ENCODE measurements around the gene BOK. TPM values are rescaled to one million over a fixed set of nuclear protein-coding genes. Genes with fewer than 3 reads are reported as not detected.

The BOK gene
- polyA plus RNA-seq, 3 donors: 0.05 TPM; not detected in 2

- Mint-ChIP-seq H3K36me3 (peaks cover 68 to 95% of the 10 kb centered on the region in 2 donors), H3K27me3 (ENCODE audit: low read depth in 3 of 3) (peaks cover 0 to 2% (median 1%) of the 10 kb centered on the region in 3 donors), H3K4me3 (no peak overlapping the region), H3K27ac (no peak overlapping the region), H3K9me3 (peaks cover 0 to 1% (median 0%) of the 10 kb centered on the region in 7 donors), H3K4me1 (no peaks in the 10 kb centered on the region)
- Histone ChIP-seq H3K4me2 (replicated peaks; ENCODE audit: extremely low read depth, low read length, poor library complexity, severe bottlenecking) (no peak overlapping the region), H4K20me1 (ENCODE audit: insufficient read depth, low read length) (no peaks in the 10 kb centered on the region), H3K36me3 (replicated peaks in 1 of 2; ENCODE audit: control insufficient read depth in 1 of 2, insufficient read depth in 2 of 2, low read length in 2 of 2) (peaks cover 41 to 90% of the 10 kb centered on the region in 2 donors), H3K9me3 (replicated peaks in 1 of 2; ENCODE audit: control insufficient read depth in 1 of 2, insufficient read depth in 1 of 2, low read length in 2 of 2) (no peaks in the 10 kb centered on the region), H3K4me3 (replicated peaks in 1 of 3; ENCODE audit: low read depth in 2 of 3, low read length in 3 of 3) (no peak overlapping the region), H3K27me3 (ENCODE audit: control insufficient read depth in 2 of 2, insufficient read depth in 2 of 2, low read length in 2 of 2) (no peaks in the 10 kb centered on the region), H3K27ac (ENCODE audit: low read depth in 1 of 2, low read length in 2 of 2) (no peak overlapping the region), H3K9ac (ENCODE audit: insufficient read depth, low read length, poor library complexity, severe bottlenecking) (no peak overlapping the region), H2AFZ (ENCODE audit: insufficient read depth, low read depth, low read length, poor library complexity, severe bottlenecking) (no peak overlapping the region), H3K4me1 (ENCODE audit: control insufficient read depth in 1 of 2, insufficient read depth in 2 of 2, low read length in 2 of 2) (no peaks in the 10 kb centered on the region), H3K79me2 (ENCODE audit: insufficient read depth, low read length) (no peaks in the 10 kb centered on the region)
- TF ChIP-seq CTCF (IDR thresholded peaks at IDR 0.05): no peak
- 83% methylated on average over 1 of the region's 1 CpG for WGBS (ENCODE audit: insufficient coverage)
- DNase-seq: no peak
- intact Hi-C loops (cut with micrococcal nuclease): no loop called here
Observed at GRCh38 chr2:241598487-241598886, 39.9 kb downstream of the BOK start.

- H3K79me2 ChIP-seq (ENCODE audit: insufficient read depth, low read length): no peaks in the 10 kb centered on the region
- Mint-ChIP-seq H3K4me1 (no peaks in the 10 kb centered on the region), H3K9me3 (peaks cover 0 to 1% (median 0%) of the 10 kb centered on the region in 7 donors), H3K27me3 (ENCODE audit: low read depth in 3 of 3) (peaks cover 0 to 2% (median 1%) of the 10 kb centered on the region in 3 donors), H3K4me3 (no peak overlapping the region), H3K27ac (no peak overlapping the region), H3K36me3 (peaks cover 63 to 92% of the 10 kb centered on the region in 2 donors)
- H3K9ac ChIP-seq (ENCODE audit: insufficient read depth, low read length, poor library complexity, severe bottlenecking): no peak overlapping the region
- H4K20me1 ChIP-seq (ENCODE audit: insufficient read depth, low read length): no peaks in the 10 kb centered on the region
- H3K27me3 ChIP-seq (ENCODE audit: control insufficient read depth in 2 of 2, insufficient read depth in 2 of 2, low read length in 2 of 2): no peaks in the 10 kb centered on the region
- H3K36me3 ChIP-seq (replicated peaks in 1 of 2; ENCODE audit: control insufficient read depth in 1 of 2, insufficient read depth in 2 of 2, low read length in 2 of 2): peaks cover 41 to 86% of the 10 kb centered on the region in 2 donors
- no peak overlapping the region for H3K27ac ChIP-seq (ENCODE audit: low read depth in 1 of 2, low read length in 2 of 2)
- 90% methylated on average over 2 of the region's 6 CpGs for WGBS (ENCODE audit: insufficient coverage)
- H3K4me2 ChIP-seq (replicated peaks; ENCODE audit: extremely low read depth, low read length, poor library complexity, severe bottlenecking): no peak overlapping the region
- H3K9me3 ChIP-seq (replicated peaks in 1 of 2; ENCODE audit: control insufficient read depth in 1 of 2, insufficient read depth in 1 of 2, low read length in 2 of 2): no peaks in the 10 kb centered on the region
- no peaks in the 10 kb centered on the region for H3K4me1 ChIP-seq (ENCODE audit: control insufficient read depth in 1 of 2, insufficient read depth in 2 of 2, low read length in 2 of 2)
- no peak overlapping the region for H2AFZ ChIP-seq (ENCODE audit: insufficient read depth, low read depth, low read length, poor library complexity, severe bottlenecking)
- H3K4me3 ChIP-seq (replicated peaks in 1 of 3; ENCODE audit: low read depth in 2 of 3, low read length in 3 of 3): no peak overlapping the region
- DNase-seq: no peak
- intact Hi-C loops (cut with micrococcal nuclease): no loop called here
- no peak for TF ChIP-seq CTCF (IDR thresholded peaks at IDR 0.05)
Observed at GRCh38 chr2:241599615-241600014, 41.1 kb downstream of the BOK start.
